DND-41 (cell line): ENCODE measurements around the gene SNTA1.

ENCODE experiments used
- ATAC-seq: fragments of 200-7000 bp; cut with Tn5 transposase; 3 replicates; pipeline ENCODE4 v1.9.1; 2021; ENCODE audit warnings: low read depth; ENCODE audit not compliant: insufficient read depth
- DNase-seq: peaks from one replicate; pipeline ENCODE4 v3.0.0-alpha.2; 2020
- H2AFZ ChIP-seq: 2 replicates; pipeline ENCODE4 v1.6.0; 2012; ENCODE audit warnings: low read depth, low read length
- H3K27ac ChIP-seq: 2 replicates; pipeline ENCODE4 v1.5.1; 2012; ENCODE audit warnings: low read length, inconsistent platforms
- H3K27me3 ChIP-seq: fragments of 200-600 bp; sonication (generic); 2 replicates; pipeline ENCODE4 v1.6.0; 2012; ENCODE audit warnings: low read length, mild to moderate bottlenecking, inconsistent platforms; ENCODE audit not compliant: insufficient read depth, poor library complexity
- H3K36me3 ChIP-seq: 2 replicates; pipeline ENCODE4 v1.5.1; 2012; ENCODE audit warnings: low read length, inconsistent platforms; ENCODE audit not compliant: insufficient read depth
- H3K4me1 ChIP-seq: 2 replicates; pipeline ENCODE4 v1.5.1; 2012; ENCODE audit warnings: mild to moderate bottlenecking, low read length; ENCODE audit not compliant: insufficient read depth
- H3K4me2 ChIP-seq: 2 replicates; pipeline ENCODE4 v1.6.0; 2012; ENCODE audit warnings: mild to moderate bottlenecking, moderate library complexity, low read length, inconsistent platforms; ENCODE audit not compliant: insufficient read depth
- H3K4me3 ChIP-seq, 2 experiments: fragments of 200-600 bp in 1 of 2; shearing (Covaris generic) in 1 of 2; 2 replicates each; pipeline ENCODE4 v1.5.1; 2012 to 2016; ENCODE audit warnings: inconsistent platforms in 2 of 2, low read length in 2 of 2, mild to moderate bottlenecking in 2 of 2, low read depth in 1 of 2, moderate library complexity in 1 of 2
- H3K79me2 ChIP-seq: 2 replicates; pipeline ENCODE4 v1.6.0; 2012; ENCODE audit warnings: low read length, inconsistent platforms; ENCODE audit not compliant: insufficient read depth
- H3K9ac ChIP-seq: 2 replicates; pipeline ENCODE4 v1.6.0; 2012; ENCODE audit warnings: low read depth, mild to moderate bottlenecking, inconsistent platforms, low read length, moderate library complexity
- H3K9me3 ChIP-seq: 2 replicates; pipeline ENCODE4 v1.5.1; 2012; ENCODE audit warnings: low read length, moderate library complexity, mild to moderate bottlenecking, inconsistent platforms; ENCODE audit not compliant: insufficient read depth, severe bottlenecking
- H4K20me1 ChIP-seq: 2 replicates; pipeline ENCODE4 v1.6.0; 2012; ENCODE audit warnings: low read length; ENCODE audit not compliant: insufficient read depth
- CTCF ChIP-seq: IDR thresholded peaks from 2 replicates; pipeline ENCODE4 v1.5.1; 2012; ENCODE audit warnings: borderline replicate concordance, low read length, moderate library complexity, mild to moderate bottlenecking; ENCODE audit not compliant: poor library complexity, severe bottlenecking; ENCODE audit errors: extremely low read depth
- EZH2 ChIP-seq: IDR thresholded peaks from 3 replicates; pipeline ENCODE4 v1.6.1; 2012; ENCODE audit warnings: borderline replicate concordance, low read depth, mild to moderate bottlenecking, moderate library complexity, low read length, inconsistent platforms; ENCODE audit not compliant: severe bottlenecking

Gene SNTA1

GRCh38 chr20:33401921-33402369 lies 41.6 kb downstream of the SNTA1 start:
- Histone ChIP-seq H3K4me3 (peak overlapping the region; percentile 87 to 92), H3K36me3 (peaks cover 17% of the 10 kb centered on the region), H3K79me2 (peaks cover 75% of the 10 kb centered on the region), H3K4me2 (peak overlapping the region; percentile 90), H3K27me3 (no peaks in the 10 kb centered on the region), H3K27ac (peak overlapping the region; percentile 86), H3K9ac (peak overlapping the region; percentile 77), H2AFZ (peak overlapping the region; percentile 90), H3K4me1 (peaks cover 38% of the 10 kb centered on the region), H4K20me1 (peaks cover 25% of the 10 kb centered on the region; the same call in 1 of the 2 replicates), H3K9me3 (no peaks in the 10 kb centered on the region)
- peak; percentile 63 for ATAC-seq
- TF ChIP-seq EZH2 (no peak), CTCF (no peak)
- peak; percentile 42 for DNase-seq

GRCh38 chr20:33401184-33401920 lies 42.2 kb downstream of the SNTA1 start, which contains the start of gene CDK5RAP1:
CDK5RAP1 (minus strand) TSS chr20:33401519; CDS start chr20:33397064, 4,455 bp downstream.
- Histone ChIP-seq H3K36me3 (peaks cover 22% of the 10 kb centered on the region), H3K79me2 (peaks cover 80% of the 10 kb centered on the region), H3K9me3 (no peaks in the 10 kb centered on the region), H4K20me1 (peaks cover 29% of the 10 kb centered on the region; the same call in 1 of the 2 replicates), H3K9ac (peak within 1 kb of the TSS; percentile 77), H3K4me1 (peaks cover 38% of the 10 kb centered on the region), H2AFZ (peak within 1 kb of the TSS; percentile 90), H3K27me3 (no peaks in the 10 kb centered on the region), H3K4me2 (peak within 1 kb of the TSS; percentile 90), H3K27ac (peak within 1 kb of the TSS; percentile 86), H3K4me3 (peak within 1 kb of the TSS; percentile 87 to 92)
- TF ChIP-seq CTCF (no peak), EZH2 (no peak)
- peak; percentile 92 for DNase-seq
- ATAC-seq = peak; percentile 96

- no peaks in the 10 kb centered on the region for H3K27me3 ChIP-seq
- peak overlapping the region; percentile 87 to 92 for H3K4me3 ChIP-seq
- peaks cover 25% of the 10 kb centered on the region for H3K36me3 ChIP-seq
- peaks cover 84% of the 10 kb centered on the region for H3K79me2 ChIP-seq
- peak overlapping the region; percentile 90 for H3K4me2 ChIP-seq
- H3K27ac ChIP-seq = peak overlapping the region; percentile 86
- peak overlapping the region; percentile 90 for H2AFZ ChIP-seq
- peaks cover 29% of the 10 kb centered on the region; the same call in 1 of the 2 replicates for H4K20me1 ChIP-seq
- DNase-seq = no peak
- ATAC-seq = peak; percentile 25; the same call in 2 of the 3 replicates
- no peaks in the 10 kb centered on the region for H3K9me3 ChIP-seq
- H3K4me1 ChIP-seq = peaks cover 38% of the 10 kb centered on the region
- H3K9ac ChIP-seq = peak overlapping the region; percentile 77
- TF ChIP-seq EZH2 (no peak), CTCF (peak; percentile 40)
Observed at GRCh38 chr20:33400812-33401183, 42.8 kb downstream of the SNTA1 start.
